H1 (cell line): ENCODE results near the gene LKAAEAR1. TPM values are rescaled to one million over a fixed set of nuclear protein-coding genes. Genes with fewer than 3 reads are reported as not detected.

ENCODE experiments used
- CHD7 ChIP-seq: fragments of 300-600 bp; sonication (generic); IDR thresholded peaks from 2 replicates; pipeline ENCODE4 v1.7.1; 2012; ENCODE audit warnings: low read length, moderate library complexity, mild to moderate bottlenecking, inconsistent platforms; ENCODE audit not compliant: insufficient replicate concordance
- GABPA ChIP-seq: IDR thresholded peaks from 2 replicates; pipeline ENCODE4 v1.6.1; 2011; ENCODE audit warnings: mild to moderate bottlenecking, low read length, moderate library complexity, borderline replicate concordance; ENCODE audit not compliant: insufficient read depth
- GTF2F1 ChIP-seq: IDR thresholded peaks from 2 replicates; pipeline ENCODE4 v1.6.1; 2012; ENCODE audit warnings: low read depth, low read length, improper control_type of control experiment, borderline replicate concordance
- MAX ChIP-seq: IDR thresholded peaks from 2 replicates; pipeline ENCODE4 v1.6.1; 2012; ENCODE audit warnings: inconsistent platforms
- RXRA ChIP-seq: IDR thresholded peaks from 2 replicates; pipeline ENCODE4 v1.6.1; 2011; ENCODE audit warnings: low read depth, mild to moderate bottlenecking, low read length, moderate library complexity; ENCODE audit not compliant: insufficient read depth
- SP1 ChIP-seq: IDR thresholded peaks from 2 replicates; pipeline ENCODE4 v1.6.1; 2011; ENCODE audit warnings: low read depth, low read length
- USF2 ChIP-seq: IDR thresholded peaks from 2 replicates; pipeline ENCODE4 v1.6.1; 2011; ENCODE audit warnings: low read length, improper control_type of control experiment
- polyA plus RNA-seq, 7 experiments: library from polyadenylated mRNA; depleted of rRNA in 3 of 7; stranded (reverse) in 5 of 7; unstranded in 2 of 7; fragments of >200 nt in 5 of 7; fragments of 200-250 nt in 2 of 7; gene quantifications; 1 replicate in 5 of 7; 2 replicates in 1 of 7; 4 replicates in 1 of 7; pipeline versions ENCODE4 v1.2.1 to v1.2.3, GENCODE V29; 2011 to 2013; ENCODE audit warnings: missing spikeins in 2 of 7, mixed read lengths in 2 of 7
- total RNA-seq: library from RNA; stranded (reverse); fragmentation: NEBNext Ultra II Directional; extraction: Animal tissue kit (Norgen Biotek cat#: 25700); gene quantifications from 2 replicates; pipeline ENCODE4 v1.2.1, GENCODE V29; 2021

The LKAAEAR1 gene
- total and polyA plus RNA-seq, 2 of the 8 experiments (the other 6 are each of a cell fraction or from before 2014, with no cell fraction given): 0.41 to 0.53 TPM

GRCh38 chr20:64057628-64058498, 26.3 kb downstream of the LKAAEAR1 start (continued):
- TF ChIP-seq CHD7: no peak
- 0 out of 2 replicates have a peak, but pooled peaks have one; percentile 73 for TF ChIP-seq GABPA
- peak; percentile 48 for TF ChIP-seq MAX
- TF ChIP-seq USF2: no peak
- TF ChIP-seq RXRA: 0 out of 2 replicates have a peak, but pooled peaks have one; percentile 4
- TF ChIP-seq SP1: 0 out of 2 replicates have a peak, but pooled peaks have one; percentile 18
- no peak for TF ChIP-seq GTF2F1
